ENCODE data around the gene ABCA1. TPM values are rescaled to one million over a fixed set of nuclear protein-coding genes. Genes with fewer than 3 reads are reported as not detected.

Gene ABCA1
- total RNA-seq, 1 experiment from 2014 or later = 0.76 TPM

DNA sequence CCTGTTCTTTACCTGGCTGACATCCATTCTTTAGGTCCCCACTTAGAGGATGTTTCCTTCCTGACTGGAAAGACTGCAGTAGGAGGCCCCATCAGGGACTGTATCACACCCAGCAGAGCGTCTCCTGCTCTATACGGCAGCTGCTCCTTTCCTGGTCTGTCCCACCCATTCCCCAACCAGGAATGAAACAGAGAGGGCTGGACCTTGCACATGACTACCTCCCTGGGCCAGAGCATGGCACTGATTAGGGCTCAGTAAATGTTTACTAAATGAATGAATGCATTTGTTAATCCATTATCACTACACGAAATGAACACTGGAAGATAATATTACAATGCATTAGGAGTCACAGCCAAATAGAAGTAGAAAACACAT lies 76.4 kb downstream of the ABCA1 start:
- no TSS peak for BruUV-seq (replicated peaks)
- CTCF ChIA-PET = no interaction called here
- peaks cover 32% of the 10 kb centered on the region for H3K4me1 Mint-ChIP-seq (ENCODE audit: low read depth, unreplicated experiment)
- no peak overlapping the region for H3K27ac Mint-ChIP-seq (ENCODE audit: unreplicated experiment)
- no peak for DNase-seq
- no peaks in the 10 kb centered on the region for H3K27me3 Mint-ChIP-seq (ENCODE audit: unreplicated experiment)
- TF ChIP-seq, protein P1, sequence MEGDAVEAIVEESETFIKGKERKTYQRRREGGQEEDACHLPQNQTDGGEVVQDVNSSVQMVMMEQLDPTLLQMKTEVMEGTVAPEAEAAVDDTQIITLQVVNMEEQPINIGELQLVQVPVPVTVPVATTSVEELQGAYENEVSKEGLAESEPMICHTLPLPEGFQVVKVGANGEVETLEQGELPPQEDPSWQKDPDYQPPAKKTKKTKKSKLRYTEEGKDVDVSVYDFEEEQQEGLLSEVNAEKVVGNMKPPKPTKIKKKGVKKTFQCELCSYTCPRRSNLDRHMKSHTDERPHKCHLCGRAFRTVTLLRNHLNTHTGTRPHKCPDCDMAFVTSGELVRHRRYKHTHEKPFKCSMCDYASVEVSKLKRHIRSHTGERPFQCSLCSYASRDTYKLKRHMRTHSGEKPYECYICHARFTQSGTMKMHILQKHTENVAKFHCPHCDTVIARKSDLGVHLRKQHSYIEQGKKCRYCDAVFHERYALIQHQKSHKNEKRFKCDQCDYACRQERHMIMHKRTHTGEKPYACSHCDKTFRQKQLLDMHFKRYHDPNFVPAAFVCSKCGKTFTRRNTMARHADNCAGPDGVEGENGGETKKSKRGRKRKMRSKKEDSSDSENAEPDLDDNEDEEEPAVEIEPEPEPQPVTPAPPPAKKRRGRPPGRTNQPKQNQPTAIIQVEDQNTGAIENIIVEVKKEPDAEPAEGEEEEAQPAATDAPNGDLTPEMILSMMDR (IDR thresholded peaks at IDR 0.05; ENCODE audit: unreplicated experiment) = no peak
- intact Hi-C loops (cut with micrococcal nuclease; ENCODE audit: unreplicated experiment) = no loop called here
- H3K9me3 Mint-ChIP-seq (ENCODE audit: low read depth, unreplicated experiment) = no peaks in the 10 kb centered on the region
- no peak overlapping the region for H3K4me3 Mint-ChIP-seq (ENCODE audit: low read depth, unreplicated experiment)
- H3K36me3 Mint-ChIP-seq (ENCODE audit: insufficient read depth, unreplicated experiment) = no peaks in the 10 kb centered on the region

DNA sequence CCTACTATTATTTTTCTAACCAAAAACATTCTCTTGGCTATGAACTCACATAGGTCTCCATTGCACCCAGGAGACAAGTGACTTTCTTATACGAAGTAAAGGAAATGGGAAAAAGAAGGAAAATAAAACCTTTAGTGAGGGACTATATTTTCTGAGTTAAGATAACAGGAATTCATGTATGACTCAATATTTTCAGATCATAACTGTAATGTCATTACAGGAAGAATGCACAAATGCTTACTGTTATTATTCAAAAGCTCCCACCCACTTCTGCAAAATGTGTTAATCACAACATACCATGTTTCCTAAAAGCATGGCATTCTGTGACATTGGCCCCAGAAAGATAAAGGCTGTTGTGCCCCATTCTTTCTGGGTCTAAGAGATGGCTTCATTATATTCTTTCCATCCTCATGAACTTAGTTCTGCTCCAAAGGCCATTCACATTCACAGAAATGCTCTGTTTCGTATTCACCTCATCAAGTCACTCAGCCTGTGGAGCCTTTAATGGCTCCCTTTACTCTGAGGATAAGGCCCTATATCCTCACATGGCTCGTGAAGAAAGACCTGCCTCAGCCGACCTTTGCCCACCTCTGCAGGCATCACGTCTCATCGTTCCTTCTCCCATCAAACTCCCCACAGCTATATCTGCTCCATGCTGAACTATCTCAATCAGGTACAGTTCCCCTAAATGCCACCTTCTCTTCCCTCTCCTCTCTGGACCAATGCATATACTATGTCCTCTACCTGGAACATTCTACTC lies 77.0 kb downstream of the ABCA1 start:
- H3K36me3 Mint-ChIP-seq (ENCODE audit: insufficient read depth, unreplicated experiment) = no peaks in the 10 kb centered on the region
- no peak for DNase-seq
- BruUV-seq (replicated peaks) = no TSS peak
- no peak overlapping the region for H3K27ac Mint-ChIP-seq (ENCODE audit: unreplicated experiment)
- TF ChIP-seq, protein P1 (IDR thresholded peaks at IDR 0.05; ENCODE audit: unreplicated experiment) = no peak
- CTCF ChIA-PET = no interaction called here
- intact Hi-C loops (cut with micrococcal nuclease; ENCODE audit: unreplicated experiment) = no loop called here
- H3K4me3 Mint-ChIP-seq (ENCODE audit: low read depth, unreplicated experiment) = no peak overlapping the region
- peaks cover 27% of the 10 kb centered on the region for H3K4me1 Mint-ChIP-seq (ENCODE audit: low read depth, unreplicated experiment)
- H3K9me3 Mint-ChIP-seq (ENCODE audit: low read depth, unreplicated experiment) = no peaks in the 10 kb centered on the region
- H3K27me3 Mint-ChIP-seq (ENCODE audit: unreplicated experiment) = no peaks in the 10 kb centered on the region

GRCh38 chr9:104849023-104849422 lies 78.9 kb downstream of the ABCA1 start:
- Mint-ChIP-seq H3K27ac (ENCODE audit: unreplicated experiment) (no peak overlapping the region), H3K4me1 (ENCODE audit: low read depth, unreplicated experiment) (peaks cover 10% of the 10 kb centered on the region), H3K4me3 (ENCODE audit: low read depth, unreplicated experiment) (no peak overlapping the region), H3K27me3 (ENCODE audit: unreplicated experiment) (no peaks in the 10 kb centered on the region), H3K36me3 (ENCODE audit: insufficient read depth, unreplicated experiment) (no peaks in the 10 kb centered on the region), H3K9me3 (ENCODE audit: low read depth, unreplicated experiment) (no peaks in the 10 kb centered on the region)
- intact Hi-C loops (cut with micrococcal nuclease; ENCODE audit: unreplicated experiment) = no loop called here
- BruUV-seq (replicated peaks) = no TSS peak
- CTCF ChIA-PET = no interaction called here
- TF ChIP-seq, protein P1 (IDR thresholded peaks at IDR 0.05; ENCODE audit: unreplicated experiment) = no peak
- no peak for DNase-seq

GRCh38 chr9:104844710-104845109 lies 83.2 kb downstream of the ABCA1 start:
- Mint-ChIP-seq H3K4me3 (ENCODE audit: low read depth, unreplicated experiment) (no peak overlapping the region), H3K4me1 (ENCODE audit: low read depth, unreplicated experiment) (no peaks in the 10 kb centered on the region), H3K27me3 (ENCODE audit: unreplicated experiment) (peaks cover 13% of the 10 kb centered on the region), H3K9me3 (ENCODE audit: low read depth, unreplicated experiment) (no peaks in the 10 kb centered on the region), H3K27ac (ENCODE audit: unreplicated experiment) (no peak overlapping the region), H3K36me3 (ENCODE audit: insufficient read depth, unreplicated experiment) (no peaks in the 10 kb centered on the region)
- TF ChIP-seq, protein P1 (IDR thresholded peaks at IDR 0.05; ENCODE audit: unreplicated experiment) = no peak
- DNase-seq = no peak
- intact Hi-C loops (cut with micrococcal nuclease; ENCODE audit: unreplicated experiment) = no loop called here
- CTCF ChIA-PET = no interaction called here
- no TSS peak for BruUV-seq (replicated peaks)

All from Calu3 (cell line).